Esophagus squamous epithelium (tissue), 4 donors: ENCODE measurements around the gene TNFRSF25.

Experiments used
- CTCF ChIP-seq, 6 experiments: fragments of 450-650 bp in 4 of 6; fragments of 200-600 bp in 2 of 6; sonication (generic) in 2 of 6; IDR thresholded peaks; one replicate each; pipeline ENCODE4 v1.5.1; 2016 to 2019; ENCODE audit warnings: antibody characterized with exemption in 6 of 6, mild to moderate bottlenecking in 4 of 6, moderate library complexity in 4 of 6
- POLR2A ChIP-seq, 4 donors: fragments of 450-650 bp; IDR thresholded peaks; one replicate each; pipeline ENCODE4 v1.6.1; 2017; ENCODE audit warnings: antibody characterized with exemption in 4 of 4, mild to moderate bottlenecking in 4 of 4, moderate library complexity in 3 of 4

DNA sequence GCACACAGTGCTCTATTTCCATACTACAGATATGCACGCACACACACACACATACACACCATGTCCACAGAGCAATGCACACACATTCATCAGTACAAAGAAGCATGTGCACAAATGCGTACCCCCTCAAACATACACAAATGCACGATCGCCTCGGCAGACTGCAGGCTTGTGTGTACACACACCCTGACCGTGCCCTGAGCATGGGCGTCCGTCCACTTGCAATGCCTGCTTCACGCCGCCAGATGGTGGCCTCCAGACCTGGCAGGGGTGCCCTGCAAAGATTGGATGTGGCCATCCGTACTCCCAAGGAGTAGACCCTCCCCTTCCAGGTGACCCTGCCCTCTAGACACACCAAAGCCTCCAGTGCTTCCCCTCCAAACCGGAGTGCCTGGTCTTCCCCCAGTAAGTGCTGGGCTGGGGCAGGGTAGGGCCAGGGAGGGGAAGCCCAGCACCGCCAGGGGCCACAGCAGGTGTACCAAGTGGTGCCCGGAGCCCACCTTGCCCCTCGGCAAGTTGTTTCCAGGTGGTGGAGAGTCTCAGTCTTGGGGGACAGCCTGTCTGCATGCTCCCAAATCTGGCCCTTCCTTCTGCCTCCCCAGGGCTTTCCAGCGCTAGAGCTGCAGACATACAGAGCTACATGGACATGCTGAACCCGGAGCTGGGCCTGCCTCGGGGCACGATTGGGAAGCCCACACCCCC, 20.8 kb downstream of the TNFRSF25 start:
- no peak for TF ChIP-seq POLR2A (IDR thresholded peaks at IDR 0.05)
- TF ChIP-seq CTCF (IDR thresholded peaks at IDR 0.05) = peak in 5 of 6 experiments; percentile 29 to 68 (median 40)
